ENCODE results near the gene PHKB.
"Not testable (repeated sequence)": the region's sequence is repeated elsewhere in the genome, so short reads cannot be mapped to it uniquely, and the experiment has no call there.

PHKB gene

GRCh38 chr16:47643323-47644000 is 182.3 kb downstream of the PHKB start:
- FAIRE-seq: no peak
- DNase-seq (ENCODE audit: insufficient read length): no peak
- TF ChIP-seq TAF1 (IDR thresholded peaks at IDR 0.05; ENCODE audit: borderline replicate concordance, low read depth, low read length) (no peak), POLR2A (IDR thresholded peaks at IDR 0.05; ENCODE audit: low read depth, low read length) (no peak), POLR2AphosphoS5 (IDR thresholded peaks at IDR 0.05; ENCODE audit: low read depth, low read length) (no peak)

- DNase-seq (ENCODE audit: insufficient read length) (no peak), FAIRE-seq (no peak)
Measured at GRCh38 chr16:47644166-47644565, 183.0 kb downstream of the PHKB start.

GRCh38 chr16:47644661-47645060 is 183.5 kb downstream of the PHKB start:
- FAIRE-seq (no peak), DNase-seq (ENCODE audit: insufficient read length) (no peak)
- TF ChIP-seq POLR2AphosphoS5 (IDR thresholded peaks at IDR 0.05; ENCODE audit: low read depth, low read length) (no peak), POLR2A (IDR thresholded peaks at IDR 0.05; ENCODE audit: low read depth, low read length) (no peak), TAF1 (IDR thresholded peaks at IDR 0.05; ENCODE audit: borderline replicate concordance, low read depth, low read length) (no peak)

More at GRCh38 chr16:47644166-47644565, 183.0 kb downstream of the PHKB start:
- TF ChIP-seq TAF1 (IDR thresholded peaks at IDR 0.05; ENCODE audit: borderline replicate concordance, low read depth, low read length) (no peak), POLR2AphosphoS5 (IDR thresholded peaks at IDR 0.05; ENCODE audit: low read depth, low read length) (no peak), POLR2A (IDR thresholded peaks at IDR 0.05; ENCODE audit: low read depth, low read length) (no peak)

GRCh38 chr16:47646914-47647313 is 185.8 kb downstream of the PHKB start:
- DNase-seq (ENCODE audit: insufficient read length): no peak
- TF ChIP-seq POLR2A (IDR thresholded peaks at IDR 0.05; ENCODE audit: low read depth, low read length): no peak
- no peak for TF ChIP-seq TAF1 (IDR thresholded peaks at IDR 0.05; ENCODE audit: borderline replicate concordance, low read depth, low read length)
- no peak for TF ChIP-seq POLR2AphosphoS5 (IDR thresholded peaks at IDR 0.05; ENCODE audit: low read depth, low read length)
- FAIRE-seq: no peak

- DNase-seq (ENCODE audit: insufficient read length) (no peak), FAIRE-seq (no peak)
- TF ChIP-seq POLR2A (IDR thresholded peaks at IDR 0.05; ENCODE audit: low read depth, low read length) (no peak), TAF1 (IDR thresholded peaks at IDR 0.05; ENCODE audit: borderline replicate concordance, low read depth, low read length) (no peak), POLR2AphosphoS5 (IDR thresholded peaks at IDR 0.05; ENCODE audit: low read depth, low read length) (no peak)
Measured at GRCh38 chr16:47657032-47657431, 195.9 kb downstream of the PHKB start.

- DNase-seq (ENCODE audit: insufficient read length) (no peak), FAIRE-seq (no peak)
- no peak for TF ChIP-seq TAF1 (IDR thresholded peaks at IDR 0.05; ENCODE audit: borderline replicate concordance, low read depth, low read length)
- TF ChIP-seq POLR2A (IDR thresholded peaks at IDR 0.05; ENCODE audit: low read depth, low read length): no peak
- TF ChIP-seq POLR2AphosphoS5 (IDR thresholded peaks at IDR 0.05; ENCODE audit: low read depth, low read length): no peak
Measured at GRCh38 chr16:47657977-47658376, 196.8 kb downstream of the PHKB start.

- no peak for TF ChIP-seq POLR2AphosphoS5 (IDR thresholded peaks at IDR 0.05; ENCODE audit: low read depth, low read length)
- no peak for TF ChIP-seq TAF1 (IDR thresholded peaks at IDR 0.05; ENCODE audit: borderline replicate concordance, low read depth, low read length)
- no peak for TF ChIP-seq POLR2A (IDR thresholded peaks at IDR 0.05; ENCODE audit: low read depth, low read length)
- FAIRE-seq: no peak
- DNase-seq (ENCODE audit: insufficient read length): no peak
Measured at GRCh38 chr16:47660540-47660939, 199.4 kb downstream of the PHKB start.

- TF ChIP-seq POLR2A (IDR thresholded peaks at IDR 0.05; ENCODE audit: low read depth, low read length): no peak
- TF ChIP-seq POLR2AphosphoS5 (IDR thresholded peaks at IDR 0.05; ENCODE audit: low read depth, low read length): no peak
- no peak for TF ChIP-seq TAF1 (IDR thresholded peaks at IDR 0.05; ENCODE audit: borderline replicate concordance, low read depth, low read length)
- FAIRE-seq: no peak
- DNase-seq (ENCODE audit: insufficient read length): no peak
Measured at GRCh38 chr16:47664653-47665325, 203.7 kb downstream of the PHKB start.

GRCh38 chr16:47666434-47666833 is 205.3 kb downstream of the PHKB start:
- TF ChIP-seq TAF1 (IDR thresholded peaks at IDR 0.05; ENCODE audit: borderline replicate concordance, low read depth, low read length) (no peak), POLR2AphosphoS5 (IDR thresholded peaks at IDR 0.05; ENCODE audit: low read depth, low read length) (no peak), POLR2A (IDR thresholded peaks at IDR 0.05; ENCODE audit: low read depth, low read length) (no peak)
- DNase-seq (ENCODE audit: insufficient read length) (no peak), FAIRE-seq (no peak)

- FAIRE-seq: no peak
- TF ChIP-seq POLR2A (IDR thresholded peaks at IDR 0.05; ENCODE audit: low read depth, low read length): no peak
- TF ChIP-seq TAF1 (IDR thresholded peaks at IDR 0.05; ENCODE audit: borderline replicate concordance, low read depth, low read length): no peak
- TF ChIP-seq POLR2AphosphoS5 (IDR thresholded peaks at IDR 0.05; ENCODE audit: low read depth, low read length): no peak
- DNase-seq (ENCODE audit: insufficient read length): no peak
Measured at GRCh38 chr16:47667956-47668355, 206.8 kb downstream of the PHKB start.

- no peak for FAIRE-seq
- no peak for TF ChIP-seq TAF1 (IDR thresholded peaks at IDR 0.05; ENCODE audit: borderline replicate concordance, low read depth, low read length)
- no peak for TF ChIP-seq POLR2A (IDR thresholded peaks at IDR 0.05; ENCODE audit: low read depth, low read length)
- TF ChIP-seq POLR2AphosphoS5 (IDR thresholded peaks at IDR 0.05; ENCODE audit: low read depth, low read length): no peak
- no peak for DNase-seq (ENCODE audit: insufficient read length)
Measured at GRCh38 chr16:47672475-47672874, 211.3 kb downstream of the PHKB start.

GRCh38 chr16:47676635-47677177 is 215.6 kb downstream of the PHKB start:
- DNase-seq (ENCODE audit: insufficient read length) (no peak), FAIRE-seq (no peak)
- TF ChIP-seq POLR2AphosphoS5 (IDR thresholded peaks at IDR 0.05; ENCODE audit: low read depth, low read length) (no peak), POLR2A (IDR thresholded peaks at IDR 0.05; ENCODE audit: low read depth, low read length) (no peak), TAF1 (IDR thresholded peaks at IDR 0.05; ENCODE audit: borderline replicate concordance, low read depth, low read length) (no peak)

GRCh38 chr16:47681571-47681970 is 220.4 kb downstream of the PHKB start:
- DNase-seq (ENCODE audit: insufficient read length); FAIRE-seq: not testable (repeated sequence)

Measured in GM12892 (cell line).